Measurements from ENCODE around the gene HSP90AA1. TPM values are rescaled to one million over a fixed set of nuclear protein-coding genes. Genes with fewer than 3 reads are reported as not detected.

HSP90AA1 gene
- total and polyA plus RNA-seq, 3 donors from 2014 or later = 385 to 638 (median 519) TPM

GRCh38 chr14:102089621-102090343 lies 2.9 kb upstream of the HSP90AA1 start:
- 62 to 81% methylated on average over 11 of the region's 11 CpGs for WGBS, 2 donors
- no peak for TF ChIP-seq POLR2A (IDR thresholded peaks at IDR 0.05)
- TF ChIP-seq, protein P1, sequence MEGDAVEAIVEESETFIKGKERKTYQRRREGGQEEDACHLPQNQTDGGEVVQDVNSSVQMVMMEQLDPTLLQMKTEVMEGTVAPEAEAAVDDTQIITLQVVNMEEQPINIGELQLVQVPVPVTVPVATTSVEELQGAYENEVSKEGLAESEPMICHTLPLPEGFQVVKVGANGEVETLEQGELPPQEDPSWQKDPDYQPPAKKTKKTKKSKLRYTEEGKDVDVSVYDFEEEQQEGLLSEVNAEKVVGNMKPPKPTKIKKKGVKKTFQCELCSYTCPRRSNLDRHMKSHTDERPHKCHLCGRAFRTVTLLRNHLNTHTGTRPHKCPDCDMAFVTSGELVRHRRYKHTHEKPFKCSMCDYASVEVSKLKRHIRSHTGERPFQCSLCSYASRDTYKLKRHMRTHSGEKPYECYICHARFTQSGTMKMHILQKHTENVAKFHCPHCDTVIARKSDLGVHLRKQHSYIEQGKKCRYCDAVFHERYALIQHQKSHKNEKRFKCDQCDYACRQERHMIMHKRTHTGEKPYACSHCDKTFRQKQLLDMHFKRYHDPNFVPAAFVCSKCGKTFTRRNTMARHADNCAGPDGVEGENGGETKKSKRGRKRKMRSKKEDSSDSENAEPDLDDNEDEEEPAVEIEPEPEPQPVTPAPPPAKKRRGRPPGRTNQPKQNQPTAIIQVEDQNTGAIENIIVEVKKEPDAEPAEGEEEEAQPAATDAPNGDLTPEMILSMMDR (IDR thresholded peaks at IDR 0.05) = no peak
- DNase-seq = no peak
- Histone ChIP-seq H3K9me3 (no peaks in the 10 kb centered on the region), H3K36me3 (ENCODE audit: low read depth, missing control alignments) (no peaks in the 10 kb centered on the region), H3K4me3 (no peak overlapping the region), H3K27ac (no peak overlapping the region), H3K27me3 (no peaks in the 10 kb centered on the region), H3K4me1 (peaks cover 15% of the 10 kb centered on the region)
- intact Hi-C loops (cut with DNase I; ENCODE audit: low total_unique reads) = no loop called here

DNA sequence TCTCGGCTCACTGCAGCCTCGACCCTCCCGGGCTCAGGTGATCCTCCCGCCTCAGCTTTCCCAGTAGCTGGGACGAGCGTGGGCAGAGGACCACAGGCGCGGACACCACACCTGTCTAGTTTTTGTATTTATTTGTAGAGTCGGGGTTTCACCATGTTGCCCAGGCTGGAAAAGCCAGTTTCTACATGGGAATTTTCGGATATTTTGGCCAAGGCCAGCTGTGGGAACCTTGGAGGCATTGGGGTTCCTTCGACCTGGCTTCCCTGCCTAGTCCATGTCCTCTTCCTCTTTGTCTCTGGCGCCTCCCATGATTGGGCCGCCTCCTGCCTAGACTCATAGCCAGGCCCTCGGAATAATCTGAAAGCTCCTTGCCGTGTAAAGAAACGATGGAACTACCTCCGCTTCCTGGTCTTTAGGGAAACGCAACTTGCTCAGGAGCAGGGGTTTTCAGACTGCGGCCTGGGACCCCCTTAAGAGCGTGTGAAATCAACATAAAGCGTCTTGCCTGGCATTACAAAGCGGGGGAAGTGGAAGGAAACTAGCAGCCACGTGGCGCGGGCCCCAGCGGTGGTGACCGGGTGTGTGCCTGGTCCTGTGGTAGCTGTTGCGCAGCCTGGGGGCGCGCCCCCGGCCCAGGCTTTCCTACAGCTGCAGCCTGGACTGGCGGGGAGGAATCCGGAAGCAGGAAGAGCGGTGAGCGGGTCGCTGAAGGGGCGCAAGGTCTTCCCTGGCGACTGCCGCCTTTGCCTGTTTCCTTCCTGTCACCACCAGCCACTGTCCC lies 1.4 kb upstream of the HSP90AA1 start:
- DNase-seq = peak; percentile 70
- H3K36me3 ChIP-seq (ENCODE audit: low read depth, missing control alignments) = peaks cover 1% of the 10 kb centered on the region
- H3K4me3 ChIP-seq = peak overlapping the region; percentile 82 to 99
- peaks cover 27% of the 10 kb centered on the region for H3K4me1 ChIP-seq
- WGBS, 2 donors = 11 to 19% methylated on average over 13 to 39 of the region's 39 CpGs
- no peaks in the 10 kb centered on the region for H3K27me3 ChIP-seq
- H3K27ac ChIP-seq = peak overlapping the region; percentile 98 to 100
- intact Hi-C loops (cut with DNase I; ENCODE audit: low total_unique reads) = no loop called here
- no peaks in the 10 kb centered on the region for H3K9me3 ChIP-seq
- TF ChIP-seq POLR2A (IDR thresholded peaks at IDR 0.05) = no peak
- TF ChIP-seq, protein P1 (IDR thresholded peaks at IDR 0.05) = peak in 1 of 3 experiments; percentile 19

GRCh38 chr14:102087762-102088011 lies 843 bp upstream of the HSP90AA1 start:
- Histone ChIP-seq H3K36me3 (ENCODE audit: low read depth, missing control alignments) (peaks cover 7% of the 10 kb centered on the region), H3K27ac (peak overlapping the region; percentile 98 to 100), H3K4me1 (peaks cover 27% of the 10 kb centered on the region), H3K9me3 (no peaks in the 10 kb centered on the region), H3K27me3 (no peaks in the 10 kb centered on the region), H3K4me3 (peak overlapping the region; percentile 82 to 99)
- intact Hi-C loops (cut with DNase I; ENCODE audit: low total_unique reads) = no loop called here
- no peak for DNase-seq
- 0 to 2% methylated on average over 11 of the region's 11 CpGs for WGBS, 2 donors
- TF ChIP-seq, protein P1 (IDR thresholded peaks at IDR 0.05) = no peak
- no peak for TF ChIP-seq POLR2A (IDR thresholded peaks at IDR 0.05)

GRCh38 chr14:102086709-102086971 lies 204 bp downstream of the HSP90AA1 start:
- Histone ChIP-seq H3K9me3 (no peaks in the 10 kb centered on the region), H3K27me3 (no peaks in the 10 kb centered on the region), H3K4me1 (peaks cover 27% of the 10 kb centered on the region), H3K4me3 (peak overlapping the region; percentile 86 to 99), H3K27ac (peak overlapping the region; percentile 100), H3K36me3 (ENCODE audit: low read depth, missing control alignments) (peaks cover 7% of the 10 kb centered on the region)
- no peak for DNase-seq
- WGBS, 2 donors = 2% methylated on average over 30 of the region's 32 CpGs; no CpG with 5 or more reads in 1 of the 2 donors
- TF ChIP-seq POLR2A (IDR thresholded peaks at IDR 0.05) = no peak
- TF ChIP-seq, protein P1 (IDR thresholded peaks at IDR 0.05) = no peak
- intact Hi-C loops (cut with DNase I; ENCODE audit: low total_unique reads) = no loop called here
